ENCODE data around the gene PDXP.
A peak's percentile ranks its signal among the peaks of the same experiment; 100 is the strongest.

Gene PDXP

DNA sequence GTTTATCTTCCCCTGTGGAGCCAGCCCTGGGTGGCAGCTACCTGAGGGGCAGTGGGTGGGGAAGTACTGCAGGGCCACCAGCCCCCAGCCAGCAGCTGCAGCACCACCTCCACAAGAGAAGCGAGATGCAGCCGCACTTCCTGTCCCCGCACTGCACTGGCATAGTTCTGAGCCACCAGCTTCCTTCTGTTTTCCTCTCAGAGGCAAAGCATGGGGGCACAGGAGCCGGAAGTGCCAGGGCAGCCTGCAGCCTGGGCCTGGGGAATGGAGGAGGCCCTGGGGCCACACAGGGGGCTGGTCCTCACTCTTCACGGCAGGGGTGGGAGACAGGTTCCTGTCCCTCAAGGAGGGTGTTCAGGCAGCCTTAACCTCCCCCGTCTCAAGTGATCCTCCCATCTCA is 31.0 kb upstream of the PDXP start:
- FAIRE-seq, result no peak
- DNase-seq (ENCODE audit: insufficient read length, low spot score), result no peak

DNA sequence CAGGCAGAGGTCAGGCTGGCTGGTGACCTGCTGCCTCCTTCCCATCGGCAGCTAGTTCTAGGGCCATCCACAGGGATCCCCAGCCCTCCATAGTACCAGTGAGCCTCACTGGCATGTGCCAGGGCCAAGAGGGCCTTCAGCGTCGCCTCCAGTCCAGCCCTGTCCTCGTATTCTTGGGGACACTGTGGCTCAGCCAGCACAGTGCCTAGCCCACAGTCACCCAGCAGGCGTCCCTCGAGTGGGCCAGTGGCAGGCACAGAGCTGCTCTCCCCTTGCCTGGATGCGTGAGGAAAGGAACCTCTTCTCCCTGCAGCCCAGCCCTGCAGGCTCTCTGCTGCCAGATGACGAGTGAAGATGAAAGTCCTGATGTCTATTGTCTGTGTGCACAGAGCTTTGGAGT is 29.7 kb upstream of the PDXP start:
- no peak for FAIRE-seq
- no peak for DNase-seq (ENCODE audit: insufficient read length, low spot score)

GRCh38 chr22:37629928-37630327 is 28.6 kb upstream of the PDXP start:
- FAIRE-seq (no peak), DNase-seq (ENCODE audit: insufficient read length, low spot score) (no peak)

DNA sequence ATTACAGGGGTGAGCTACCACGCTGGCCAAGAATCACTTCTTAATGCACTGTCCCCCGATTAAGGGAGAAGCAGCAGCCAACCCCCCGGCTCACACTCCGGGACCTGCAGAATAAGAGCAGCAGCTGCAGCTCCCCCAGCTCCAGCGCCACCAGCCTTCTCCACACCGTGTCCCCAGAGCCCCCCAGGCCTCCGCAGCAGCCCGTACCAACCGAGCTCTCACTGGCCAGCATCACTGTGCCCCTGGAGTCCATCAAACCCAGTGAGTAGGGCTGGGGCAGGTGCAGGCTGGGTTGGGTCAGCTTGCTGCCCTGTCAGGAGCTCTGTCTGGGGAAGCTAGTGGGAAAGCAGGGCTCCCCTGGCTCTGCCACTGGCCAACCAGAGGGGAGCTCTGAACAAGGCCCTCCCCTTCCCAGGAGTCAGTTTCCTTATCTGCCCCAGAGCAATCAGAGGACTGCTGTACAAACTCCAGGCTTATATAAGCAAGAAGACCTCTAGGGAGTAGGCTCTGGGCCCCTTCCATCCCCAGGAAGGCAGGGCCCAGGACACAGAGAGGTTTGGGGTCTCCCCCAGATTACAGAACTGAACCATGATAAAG is 27.6 kb upstream of the PDXP start:
- FAIRE-seq, result no peak

GRCh38 chr22:37631448-37632173 is 26.9 kb upstream of the PDXP start:
- FAIRE-seq (no peak), DNase-seq (ENCODE audit: insufficient read length, low spot score) (no peak)

More for the DNA sequence above, 27.6 kb upstream of the PDXP start:
- no peak for DNase-seq (ENCODE audit: insufficient read length, low spot score)

DNA sequence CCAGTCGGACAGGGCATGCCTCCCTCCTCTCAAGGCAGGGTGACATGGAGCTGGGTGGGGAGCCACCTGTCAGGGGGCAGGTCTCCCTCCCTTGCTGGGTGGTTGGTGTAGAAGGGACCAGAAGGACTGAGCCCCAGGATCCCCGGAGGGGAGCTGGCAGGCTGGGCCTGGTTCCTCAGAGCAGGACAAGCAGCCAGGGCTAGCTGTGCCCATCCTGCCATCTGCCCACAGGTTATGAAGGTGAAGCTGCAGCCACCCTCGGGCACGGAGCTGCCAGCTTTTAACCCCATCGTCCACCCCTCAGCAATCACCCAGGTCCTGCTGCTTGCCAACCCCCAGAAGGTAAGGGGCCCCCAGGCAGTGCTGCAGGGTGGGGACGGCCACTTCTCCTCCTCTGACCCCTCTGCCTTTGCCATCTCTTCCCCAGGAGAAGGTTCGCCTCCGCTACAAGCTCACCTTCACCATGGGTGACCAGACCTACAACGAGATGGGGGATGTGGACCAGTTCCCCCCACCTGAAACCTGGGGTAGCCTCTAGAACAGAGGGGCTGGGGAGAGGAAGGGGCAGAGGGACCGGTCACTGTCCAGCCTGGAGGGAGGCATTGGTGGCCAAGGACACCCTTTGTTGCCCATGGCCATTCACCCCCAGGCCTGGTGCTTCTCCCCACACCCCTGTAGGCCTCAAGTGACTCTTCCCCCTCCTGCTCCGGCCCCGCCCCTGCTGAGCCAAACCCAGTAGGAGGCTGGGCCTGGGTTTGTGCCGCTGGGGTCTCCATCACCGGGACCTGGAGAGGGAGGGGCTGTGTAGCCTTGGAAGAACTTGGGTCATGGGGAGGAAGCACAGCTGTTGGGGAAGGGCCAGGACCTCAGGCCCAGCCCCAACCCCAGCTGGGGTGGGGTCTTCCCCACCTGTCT is 26.1 kb upstream of the PDXP start:
- no peak for DNase-seq (ENCODE audit: insufficient read length, low spot score)
- no peak for FAIRE-seq

DNA sequence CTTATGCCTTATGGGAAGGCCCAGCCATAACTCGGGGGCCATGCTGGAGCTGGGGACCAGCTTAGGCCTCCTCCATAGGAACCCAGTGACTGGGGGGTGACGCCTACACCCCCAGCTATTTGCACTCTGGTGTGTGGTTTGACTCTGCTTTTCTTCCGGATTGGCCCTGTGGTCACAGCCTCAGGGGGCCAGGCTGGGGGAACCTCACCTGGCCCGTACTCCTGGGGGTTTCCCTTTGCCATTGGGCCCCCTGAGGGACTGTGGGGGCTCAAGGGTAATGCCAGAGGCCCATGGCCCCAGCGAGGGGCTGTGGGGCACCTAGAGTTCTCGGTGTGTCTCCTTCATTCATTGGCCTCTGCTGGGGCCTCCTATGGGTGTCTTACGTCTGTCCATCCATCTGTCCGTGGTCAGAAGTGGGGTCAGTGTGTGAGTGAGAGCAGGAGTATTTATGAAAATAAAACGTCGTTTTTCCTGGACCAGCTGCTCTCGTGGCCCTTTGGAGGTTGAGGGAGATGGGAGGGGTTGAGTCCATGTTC is 25.4 kb upstream of the PDXP start:
- peak; percentile 96 for FAIRE-seq
- peak; percentile 81 for DNase-seq (ENCODE audit: insufficient read length, low spot score)

DNA sequence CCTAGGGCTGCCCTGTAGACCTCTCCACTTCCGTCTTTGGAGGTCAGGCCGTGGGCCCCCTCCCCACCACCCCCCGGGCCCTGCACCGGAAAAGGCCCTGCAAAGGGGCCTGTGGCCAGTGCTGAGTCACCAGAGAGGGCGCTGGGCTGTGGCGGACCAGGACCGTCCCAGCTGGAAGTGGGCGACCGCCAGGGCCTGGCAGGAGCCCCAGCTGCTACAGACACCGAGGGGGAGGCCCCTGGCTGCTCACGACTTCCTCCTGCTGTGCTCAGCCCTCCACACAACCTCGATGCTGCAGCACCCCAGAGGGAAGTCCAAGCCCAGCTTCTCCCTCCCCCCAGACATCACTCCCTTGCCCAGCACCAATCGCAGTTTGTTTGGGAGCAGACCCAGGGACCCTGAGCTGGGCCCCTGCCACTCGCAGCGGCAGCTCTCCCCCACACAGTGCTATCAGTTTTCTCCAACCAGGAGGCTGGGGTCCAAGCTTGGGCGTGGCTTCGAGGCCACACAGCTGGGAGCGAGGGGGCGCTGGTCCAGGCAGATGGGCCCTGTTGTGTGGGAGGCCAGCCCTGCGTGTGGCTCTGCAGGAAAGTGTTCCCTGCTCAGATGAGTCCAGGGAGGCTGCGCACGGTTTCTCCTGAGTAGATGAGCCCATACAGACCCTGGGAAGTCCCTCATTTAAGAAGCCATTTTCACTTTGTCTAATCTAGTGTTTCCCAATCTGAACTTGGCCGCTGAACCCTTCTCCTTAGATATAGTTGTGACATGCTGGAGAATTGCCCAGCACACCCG is 24.7 kb upstream of the PDXP start:
- FAIRE-seq, result no peak
- peak; percentile 73 for DNase-seq (ENCODE audit: insufficient read length, low spot score)

- DNase-seq (ENCODE audit: insufficient read length, low spot score) (no peak), FAIRE-seq (no peak)
Observed at GRCh38 chr22:37634417-37634924, 24.1 kb upstream of the PDXP start.

GRCh38 chr22:37635157-37635556 is 23.4 kb upstream of the PDXP start:
- peak; percentile 11 for FAIRE-seq

GRCh38 chr22:37636186-37636948 is 22.2 kb upstream of the PDXP start:
- FAIRE-seq, result peak; percentile 93
- DNase-seq (ENCODE audit: insufficient read length, low spot score), result no peak

More at GRCh38 chr22:37635157-37635556, 23.4 kb upstream of the PDXP start:
- DNase-seq (ENCODE audit: insufficient read length, low spot score), result no peak

GRCh38 chr22:37636949-37637273 is 21.6 kb upstream of the PDXP start:
- no peak for DNase-seq (ENCODE audit: insufficient read length, low spot score)
- FAIRE-seq, result no peak

DNA sequence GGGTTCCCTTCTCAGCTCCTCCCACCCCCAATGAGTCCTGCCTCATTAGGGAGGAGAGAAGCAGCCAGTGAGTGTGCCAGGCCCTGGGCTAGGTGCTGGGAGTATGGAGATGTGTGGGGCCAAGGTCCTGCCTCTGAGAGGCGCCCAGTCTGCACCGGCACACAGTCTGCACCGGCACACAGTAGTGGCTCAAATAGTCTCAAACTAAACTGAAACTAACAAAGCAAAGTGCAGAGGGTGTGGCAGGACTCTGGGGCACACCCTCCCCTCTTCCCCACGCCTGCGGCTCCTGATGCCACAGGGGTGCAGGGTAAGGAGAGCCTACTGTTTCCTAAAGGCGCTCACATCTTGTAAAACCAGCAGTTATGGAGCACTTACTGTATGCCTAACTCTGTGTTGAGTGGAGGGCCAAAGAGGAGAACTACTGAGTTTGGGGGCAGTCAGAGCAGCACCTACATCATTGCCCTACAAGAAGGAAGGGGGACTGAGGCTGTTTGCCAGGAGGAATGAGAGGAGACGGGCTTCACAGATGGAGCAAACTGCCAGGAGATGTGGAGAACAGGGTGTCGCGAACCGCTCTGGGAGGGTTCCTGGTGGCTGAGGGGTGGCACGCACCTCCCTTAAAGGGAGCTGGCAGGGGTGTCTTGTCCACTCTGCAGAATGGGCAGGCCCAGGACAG is 20.0 kb upstream of the PDXP start:
- FAIRE-seq (peak; percentile 99), DNase-seq (ENCODE audit: insufficient read length, low spot score) (no peak)

- DNase-seq (ENCODE audit: insufficient read length, low spot score) (no peak), FAIRE-seq (peak; percentile 23)
Observed at GRCh38 chr22:37639070-37639760, 19.3 kb upstream of the PDXP start, which contains the start of gene SH3BP1. TSS of gene SH3BP1 (plus strand) at chr22:37639669. CDS start at chr22:37639788, 119 bp downstream.

- DNase-seq (ENCODE audit: insufficient read length, low spot score) (no peak), FAIRE-seq (peak; percentile 28)
Observed at GRCh38 chr22:37639771-37640590, 18.5 kb upstream of the PDXP start.

- peak; percentile 14 for FAIRE-seq
- no peak for DNase-seq (ENCODE audit: insufficient read length, low spot score)
Observed at GRCh38 chr22:37640591-37641560, 17.6 kb upstream of the PDXP start.

Data from GM19239 (cell line).